ENCODE data around the gene TST.

DNA sequence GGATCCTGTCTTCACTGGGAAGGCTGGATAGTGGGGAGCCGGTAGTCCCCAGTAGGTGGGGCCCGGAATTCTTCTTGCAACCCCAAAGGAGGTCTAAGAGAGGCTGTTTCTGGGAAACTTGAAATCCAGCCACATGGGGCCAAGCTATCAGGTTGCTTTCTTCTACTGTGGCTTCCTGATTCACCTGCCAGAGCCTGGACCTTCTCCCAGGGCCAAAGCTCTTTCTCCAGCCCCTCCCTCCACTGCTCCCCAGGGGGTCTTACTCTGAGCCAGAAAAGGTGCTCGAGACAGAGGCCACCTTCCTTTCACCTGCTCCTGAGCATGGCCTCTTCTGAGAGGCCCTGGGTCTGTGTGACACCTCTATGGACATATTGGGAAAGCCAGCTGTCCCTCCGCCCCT is 9.1 kb downstream of the TST start:
- TF ChIP-seq, protein P1, sequence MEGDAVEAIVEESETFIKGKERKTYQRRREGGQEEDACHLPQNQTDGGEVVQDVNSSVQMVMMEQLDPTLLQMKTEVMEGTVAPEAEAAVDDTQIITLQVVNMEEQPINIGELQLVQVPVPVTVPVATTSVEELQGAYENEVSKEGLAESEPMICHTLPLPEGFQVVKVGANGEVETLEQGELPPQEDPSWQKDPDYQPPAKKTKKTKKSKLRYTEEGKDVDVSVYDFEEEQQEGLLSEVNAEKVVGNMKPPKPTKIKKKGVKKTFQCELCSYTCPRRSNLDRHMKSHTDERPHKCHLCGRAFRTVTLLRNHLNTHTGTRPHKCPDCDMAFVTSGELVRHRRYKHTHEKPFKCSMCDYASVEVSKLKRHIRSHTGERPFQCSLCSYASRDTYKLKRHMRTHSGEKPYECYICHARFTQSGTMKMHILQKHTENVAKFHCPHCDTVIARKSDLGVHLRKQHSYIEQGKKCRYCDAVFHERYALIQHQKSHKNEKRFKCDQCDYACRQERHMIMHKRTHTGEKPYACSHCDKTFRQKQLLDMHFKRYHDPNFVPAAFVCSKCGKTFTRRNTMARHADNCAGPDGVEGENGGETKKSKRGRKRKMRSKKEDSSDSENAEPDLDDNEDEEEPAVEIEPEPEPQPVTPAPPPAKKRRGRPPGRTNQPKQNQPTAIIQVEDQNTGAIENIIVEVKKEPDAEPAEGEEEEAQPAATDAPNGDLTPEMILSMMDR (conservative IDR thresholded peaks at IDR 0.05; ENCODE audit: low read length), result no peak
- no peak for TF ChIP-seq EZH2phosphoT487 (IDR thresholded peaks at IDR 0.05; ENCODE audit: borderline replicate concordance)
